Measurements from ENCODE around the gene CLBA1.

GRCh38 chr14:105014032-105014431 lies 28.4 kb downstream of the CLBA1 start:
- TF ChIP-seq CTCF (conservative IDR thresholded peaks at IDR 0.05 in 1 of 2, IDR thresholded peaks at IDR 0.05 in 1 of 2; ENCODE audit: low read depth in 1 of 2, low read length in 2 of 2) = no peak
- no peak for TF ChIP-seq EZH2 (IDR thresholded peaks at IDR 0.05; ENCODE audit: low read length, missing control alignments)

Measured in fibroblast of lung (primary cell).